DMS153 (cell line): ENCODE measurements around the gene MLXIPL.
"Not testable (repeated sequence)": the region's sequence is repeated elsewhere in the genome, so short reads cannot be mapped to it uniquely, and the experiment has no call there.

Experiments
- DNase-seq: peaks from one replicate; lab custom pipeline; 2025; lab: John Stamatoyannopoulos, UW

MLXIPL gene

GRCh38 chr7:73646785-73647724 lies 22.7 kb upstream of the MLXIPL start:
- no peak for DNase-seq

GRCh38 chr7:73645643-73646174 lies 21.4 kb upstream of the MLXIPL start:
- DNase-seq: no peak

- no peak for DNase-seq
These were observed 20.5 kb upstream of the MLXIPL start for GRCh38 chr7:73644688-73645286.

DNA sequence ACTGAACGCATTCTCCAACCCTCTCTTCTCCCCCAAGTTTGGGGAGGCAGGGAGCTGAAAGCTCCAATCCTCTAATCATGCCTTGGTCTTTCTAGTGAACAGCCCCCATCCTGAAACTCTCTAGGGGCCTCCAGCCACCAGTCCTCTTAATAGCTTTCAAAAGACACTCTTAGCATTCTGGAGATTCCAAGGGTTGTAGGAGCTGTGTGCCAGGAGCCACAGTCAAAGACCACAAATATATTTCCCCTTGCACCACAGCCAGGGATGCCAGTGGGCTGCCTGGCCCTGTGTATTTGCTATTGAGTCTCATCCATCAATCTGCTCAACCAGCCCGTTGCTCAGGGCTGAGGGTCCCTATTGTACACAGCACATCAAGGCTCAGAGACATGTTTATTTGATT lies 18.5 kb upstream of the MLXIPL start:
- DNase-seq: no peak

- no peak for DNase-seq
These were observed 14.6 kb upstream of the MLXIPL start for GRCh38 chr7:73638911-73639310.

DNA sequence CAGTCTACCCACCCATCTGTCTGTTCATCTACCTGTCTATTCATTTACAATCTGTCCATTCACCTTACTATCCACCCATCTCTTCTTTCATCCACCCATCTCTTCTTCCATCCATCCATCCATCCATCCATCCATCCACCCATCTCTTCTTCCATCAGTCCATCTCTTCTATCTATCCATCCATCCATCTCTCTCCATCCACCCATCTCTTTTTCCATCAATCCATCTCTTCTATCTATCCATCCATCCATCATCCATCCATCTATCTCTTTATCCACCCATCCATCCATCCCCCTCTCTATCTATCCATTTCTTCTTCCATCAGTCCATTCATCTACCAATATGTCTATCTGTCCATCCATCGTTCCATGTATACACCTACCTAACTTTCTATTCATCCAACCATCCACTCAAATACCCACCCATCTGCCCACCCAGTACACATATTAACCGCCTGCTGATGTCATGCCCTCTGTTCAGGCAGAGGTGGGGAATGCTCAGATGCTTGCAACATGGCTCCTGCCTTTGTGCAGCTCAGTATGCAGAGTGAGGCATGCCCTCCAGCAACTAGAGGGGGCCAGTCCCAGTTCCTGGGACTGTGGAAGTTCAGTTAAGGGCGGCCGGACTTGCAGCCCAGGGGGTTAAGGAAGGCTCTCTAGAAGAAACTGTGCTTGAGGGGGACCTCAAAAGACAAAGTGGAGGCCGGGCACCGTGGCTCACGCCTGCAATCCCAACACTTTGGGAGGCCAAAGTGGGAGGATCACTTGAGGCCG lies 11.3 kb upstream of the MLXIPL start:
- DNase-seq: no peak

GRCh38 chr7:73633844-73634243 lies 9.5 kb upstream of the MLXIPL start:
- DNase-seq: no peak

GRCh38 chr7:73633323-73633722 lies 9.0 kb upstream of the MLXIPL start:
- no peak for DNase-seq

DNA sequence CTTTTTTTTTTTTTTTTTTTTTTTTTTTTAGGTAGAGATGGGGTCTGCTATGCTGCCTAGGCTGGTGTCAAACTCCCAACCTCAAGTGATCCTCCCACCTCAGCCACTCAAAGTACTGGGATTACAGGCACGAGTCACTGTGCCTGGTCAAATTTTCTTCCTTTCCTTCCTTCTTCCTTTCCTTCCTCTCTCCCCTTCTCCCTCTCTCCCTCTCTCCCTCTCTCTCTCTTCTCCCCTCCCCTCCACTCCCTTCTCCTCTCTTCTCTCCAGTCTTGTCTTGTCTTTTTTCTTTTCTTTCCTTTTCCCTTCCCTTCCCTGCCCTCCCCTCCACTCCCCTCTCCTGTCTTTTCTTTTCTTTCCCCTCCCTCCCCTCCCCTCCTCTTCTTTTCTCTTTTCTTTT lies 7.2 kb upstream of the MLXIPL start:
- DNase-seq: no peak

GRCh38 chr7:73628504-73628903 lies 4.2 kb upstream of the MLXIPL start:
- no peak for DNase-seq

DNA sequence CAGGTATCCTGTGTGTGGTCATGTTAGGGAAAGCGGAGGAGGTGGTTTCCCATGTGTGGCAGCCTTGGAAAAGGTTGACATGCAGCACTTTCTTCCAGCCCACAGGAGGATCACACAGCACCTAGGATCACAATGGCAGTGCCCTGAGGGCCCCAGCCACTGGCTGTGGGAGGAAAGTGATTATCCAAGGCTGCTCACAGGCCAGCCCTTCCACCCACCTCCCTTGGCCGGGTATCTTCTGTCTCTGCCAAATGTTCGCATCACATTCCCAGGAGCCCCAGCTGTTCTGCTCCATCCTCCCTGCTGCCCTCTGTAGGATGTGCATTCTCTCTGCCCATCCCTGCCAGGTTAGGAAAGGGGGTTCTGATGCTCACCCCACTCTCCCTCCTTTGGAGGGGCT lies 2.5 kb upstream of the MLXIPL start:
- no peak for DNase-seq

DNA sequence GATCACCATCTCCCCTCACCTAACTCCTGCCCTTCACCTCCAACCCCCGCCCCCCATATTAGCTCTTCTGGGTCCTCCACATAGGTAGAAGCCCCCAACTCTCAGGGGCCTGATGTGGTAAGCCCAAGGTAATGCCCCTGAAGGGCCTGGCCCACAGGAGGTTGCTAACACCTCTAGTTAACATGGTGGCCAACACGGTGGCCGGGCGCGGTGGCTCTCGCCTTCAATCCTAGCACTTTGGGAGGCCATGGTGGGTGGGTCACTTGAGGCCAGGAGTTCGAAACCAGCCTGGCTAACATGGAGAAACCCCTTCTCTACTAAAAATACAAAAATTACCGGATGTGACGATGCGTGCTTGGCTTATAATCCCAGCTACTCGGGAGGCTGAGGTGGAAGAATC lies 954 bp upstream of the MLXIPL start:
- DNase-seq: no peak

DNA sequence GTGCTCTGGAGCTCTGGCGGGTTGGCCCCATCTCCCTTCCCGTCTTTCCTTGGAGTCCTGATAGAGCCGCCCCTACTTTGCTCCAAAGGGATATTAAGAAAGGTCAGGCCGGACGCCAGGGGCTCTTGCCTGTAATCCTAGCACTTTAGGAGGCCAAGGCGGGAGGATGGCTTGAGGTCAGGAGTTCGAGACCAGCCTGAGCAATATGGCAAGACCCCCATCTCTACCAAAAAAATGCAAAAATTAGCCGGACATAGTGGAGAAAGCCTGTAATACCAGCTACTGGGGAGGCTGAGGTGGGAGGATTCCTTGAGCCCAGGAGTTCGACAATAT lies 313 bp upstream of the MLXIPL start:
- DNase-seq: no peak

DNA sequence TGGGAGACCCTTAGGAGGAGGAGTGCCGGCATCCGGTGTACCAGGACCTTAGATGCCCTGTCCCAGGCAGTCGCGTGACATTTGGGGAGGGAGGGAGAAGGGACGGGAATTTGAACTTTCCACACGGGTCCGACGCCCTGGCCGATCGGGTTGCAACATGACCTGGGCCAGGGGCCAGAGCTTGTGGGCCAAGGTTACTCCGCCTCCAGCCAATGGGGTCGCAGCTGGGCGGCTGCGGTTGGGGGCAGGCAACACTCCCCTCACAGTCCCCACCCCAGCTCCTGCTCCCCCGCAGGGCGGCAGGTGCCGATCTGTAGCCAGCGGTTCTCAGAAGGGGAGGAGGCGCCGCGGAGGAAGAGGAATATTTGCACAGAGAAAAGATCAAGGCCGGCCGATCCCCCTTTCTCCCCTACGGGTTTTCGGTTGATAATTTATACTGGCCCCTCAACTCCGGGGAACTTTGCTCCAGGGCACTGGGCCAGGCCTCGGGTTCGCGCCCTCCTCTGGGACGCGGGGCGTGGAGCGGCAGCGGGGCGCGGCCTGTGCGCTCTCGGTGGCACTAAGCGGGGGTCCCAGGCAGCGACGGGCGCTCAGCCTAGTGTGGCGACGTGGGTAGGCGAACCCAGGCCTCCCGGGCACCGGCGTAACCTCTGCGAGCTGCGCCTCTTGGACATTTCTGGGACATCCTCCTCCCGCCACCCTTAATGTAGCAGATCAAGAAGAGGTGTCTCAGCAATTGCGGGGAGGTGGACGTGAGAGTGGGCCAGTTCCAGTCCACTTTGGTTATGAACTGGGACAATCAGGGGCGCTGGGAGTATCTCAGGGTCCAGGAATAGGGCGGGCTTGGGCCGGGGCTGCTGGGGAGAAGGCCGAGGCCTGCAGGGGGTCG lies 1.2 kb downstream of the MLXIPL start:
- no peak for DNase-seq

- DNase-seq: no peak
These were observed 1.8 kb downstream of the MLXIPL start for GRCh38 chr7:73622527-73622908.

- DNase-seq: no peak
These were observed 2.9 kb downstream of the MLXIPL start for GRCh38 chr7:73621168-73622063.

DNA sequence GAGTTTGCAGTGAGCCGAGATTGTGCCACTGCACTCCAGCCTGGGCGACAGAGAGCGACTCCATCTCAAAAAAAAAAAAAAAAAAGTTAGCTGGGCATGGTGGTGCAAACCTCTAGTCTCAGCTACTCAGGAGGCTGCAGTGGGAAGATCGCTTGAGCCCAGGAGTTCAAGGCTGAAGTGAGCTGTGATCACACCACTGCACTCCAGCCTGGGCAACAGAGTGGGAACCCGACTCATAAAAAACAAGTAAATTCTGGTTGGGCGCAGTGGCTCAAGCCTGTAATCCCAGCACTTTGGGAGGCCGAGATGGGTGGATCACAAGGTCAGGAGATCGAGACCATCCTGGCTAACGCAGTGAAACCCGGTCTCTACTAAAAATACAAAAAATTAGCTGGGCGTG lies 4.9 kb downstream of the MLXIPL start:
- DNase-seq: not testable (repeated sequence)

GRCh38 chr7:73618538-73618937 lies 5.8 kb downstream of the MLXIPL start:
- no peak for DNase-seq

GRCh38 chr7:73617520-73617919 lies 6.8 kb downstream of the MLXIPL start:
- not testable (repeated sequence) for DNase-seq

DNA sequence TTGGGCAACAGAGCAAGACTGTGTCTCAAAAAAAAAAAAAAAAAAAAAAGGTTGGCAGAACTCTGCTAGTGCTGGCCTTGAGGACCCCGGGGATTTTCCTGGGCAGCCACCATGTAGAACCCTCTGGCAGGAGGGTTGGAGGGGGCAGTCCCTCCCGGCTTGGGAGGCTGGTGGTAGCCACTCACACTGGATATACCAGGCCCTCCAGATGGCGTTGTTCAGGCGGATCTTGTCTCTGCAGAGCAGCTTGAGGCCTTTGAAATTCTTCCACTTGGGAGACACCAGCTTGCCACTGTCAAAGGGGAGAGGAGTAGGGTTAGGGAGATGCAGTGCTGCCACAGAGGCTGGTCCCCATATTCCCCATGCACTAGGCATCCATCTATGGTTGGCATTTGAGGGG lies 8.4 kb downstream of the MLXIPL start:
- no peak for DNase-seq

DNA sequence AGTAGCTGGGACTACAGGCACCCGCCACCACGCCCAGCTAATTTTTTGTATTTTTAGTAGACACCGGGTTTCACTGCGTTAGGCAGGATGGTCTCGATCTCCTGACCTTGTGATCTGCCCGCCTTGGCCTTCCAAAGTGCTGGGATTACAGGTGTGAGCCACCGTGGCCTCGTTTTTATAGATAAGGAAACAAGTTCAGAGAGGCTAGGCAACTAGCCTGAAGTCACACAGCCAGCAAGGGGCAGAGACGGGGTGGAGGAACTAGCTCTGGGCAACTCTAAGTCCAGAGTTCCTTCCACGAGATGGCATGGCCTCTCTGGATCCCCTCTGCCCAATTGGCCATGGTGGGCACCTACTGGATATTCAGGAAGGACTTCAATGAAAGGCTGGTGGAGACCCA lies 9.4 kb downstream of the MLXIPL start:
- DNase-seq: not testable (repeated sequence)
